GM18519 (cell line): ENCODE measurements around the gene TMEM187.

Source experiments
- ATAC-seq: cut with Tn5 transposase; IDR thresholded peaks from one replicate; pipeline ENCODE4 v1.9.1; 2021; ENCODE audit warnings: mild to moderate bottlenecking, moderate library complexity; ENCODE audit not compliant: unreplicated experiment, low FRiP score

TMEM187 gene

GRCh38 chrX:153953342-153953830, 19.2 kb upstream of the TMEM187 start:
- ATAC-seq: no peak

- ATAC-seq: no peak
Measured at GRCh38 chrX:153953892-153954557, 18.5 kb upstream of the TMEM187 start.

- no peak for ATAC-seq
Measured at GRCh38 chrX:153954558-153955227, 17.9 kb upstream of the TMEM187 start.

GRCh38 chrX:153955228-153955732, 17.3 kb upstream of the TMEM187 start:
- ATAC-seq: no peak

GRCh38 chrX:153956044-153956907, 16.3 kb upstream of the TMEM187 start:
- no peak for ATAC-seq

GRCh38 chrX:153957224-153957623, 15.3 kb upstream of the TMEM187 start:
- no peak for ATAC-seq

GRCh38 chrX:153958605-153959004, 13.9 kb upstream of the TMEM187 start:
- no peak for ATAC-seq

- no peak for ATAC-seq
Measured at GRCh38 chrX:153959649-153960048, 12.9 kb upstream of the TMEM187 start.

GRCh38 chrX:153960077-153960476, 12.5 kb upstream of the TMEM187 start:
- no peak for ATAC-seq

- ATAC-seq: no peak
Measured at GRCh38 chrX:153960786-153961185, 11.8 kb upstream of the TMEM187 start.

GRCh38 chrX:153961292-153961691, 11.3 kb upstream of the TMEM187 start:
- ATAC-seq: no peak

- no peak for ATAC-seq
Measured at GRCh38 chrX:153963546-153963945, 9.0 kb upstream of the TMEM187 start.

GRCh38 chrX:153964105-153964504, 8.4 kb upstream of the TMEM187 start:
- no peak for ATAC-seq

- no peak for ATAC-seq
Measured at GRCh38 chrX:153965406-153965805, 7.1 kb upstream of the TMEM187 start.

GRCh38 chrX:153966283-153966688, 6.3 kb upstream of the TMEM187 start:
- no peak for ATAC-seq

- ATAC-seq: no peak
Measured at GRCh38 chrX:153966841-153967535, 5.6 kb upstream of the TMEM187 start.

GRCh38 chrX:153967536-153968224, 4.9 kb upstream of the TMEM187 start:
- no peak for ATAC-seq

GRCh38 chrX:153968255-153968654, 4.3 kb upstream of the TMEM187 start:
- no peak for ATAC-seq

- no peak for ATAC-seq
Measured at GRCh38 chrX:153968754-153969124, 3.8 kb upstream of the TMEM187 start.
